WTC11 (cell line): ENCODE measurements around the gene UBL7. TPM values are rescaled to one million over a fixed set of nuclear protein-coding genes. Genes with fewer than 3 reads are reported as not detected.

Experiments used
- ATAC-seq: fragments of 200-7000 bp; cut with Tn5 transposase; 2 replicates; pipeline ENCODE4 v1.10.0; 2021; ENCODE audit warnings: mild to moderate bottlenecking, moderate library complexity
- CTCF ChIA-PET: fragments of 300-600 bp; sonication (Branson Sonifier 250); formaldehyde crosslinking; loops from one replicate; lab custom pipeline; 2021; ENCODE audit warnings: antibody characterized with exemption; lab: Charles Lee
- POLR2A ChIA-PET: fragments of 350-600 bp; sonication (Branson Sonifier 250); formaldehyde crosslinking; loops from one replicate; lab custom pipeline; 2021; ENCODE audit warnings: antibody characterized with exemption; lab: Charles Lee
- DNase-seq: peaks from one replicate; pipeline ENCODE4 v3.0.0; 2021; ENCODE audit warnings: low spot score
- H3K27ac Mint-ChIP-seq: 2 replicates; pipeline ENCODE4 v1.8.0; 2021; ENCODE audit warnings: mixed read lengths
- H3K27me3 Mint-ChIP-seq: 2 replicates; pipeline ENCODE4 v1.8.0; 2021; ENCODE audit warnings: low read depth, mild to moderate bottlenecking, moderate library complexity, mixed read lengths
- H3K36me3 Mint-ChIP-seq: 2 replicates; pipeline ENCODE4 v1.8.0; 2021; ENCODE audit warnings: mixed read lengths
- H3K4me1 Mint-ChIP-seq: 2 replicates; pipeline ENCODE4 v1.8.0; 2022; ENCODE audit warnings: mixed read lengths
- H3K4me3 Mint-ChIP-seq: 2 replicates; pipeline ENCODE4 v1.8.0; 2021; ENCODE audit warnings: mild to moderate bottlenecking, moderate library complexity, mixed read lengths
- H3K9me3 Mint-ChIP-seq: 2 replicates; pipeline ENCODE4 v1.8.0; 2021; ENCODE audit warnings: mixed read lengths
- CREB1 ChIP-seq: sonication (generic); formaldehyde crosslinking; IDR thresholded peaks from 2 replicates; pipeline ENCODE4 v1.8.0; 2023; ENCODE audit warnings: mild to moderate bottlenecking, missing genetic modification reagents
- ELF4 ChIP-seq: sonication (generic); formaldehyde crosslinking; IDR thresholded peaks from 2 replicates; pipeline ENCODE4 v1.8.1; 2022; ENCODE audit warnings: low read depth, mild to moderate bottlenecking, moderate library complexity, missing genetic modification reagents
- ESRRA ChIP-seq: sonication (generic); formaldehyde crosslinking; IDR thresholded peaks from 2 replicates; pipeline ENCODE4 v1.8.1; 2022; ENCODE audit warnings: mild to moderate bottlenecking, missing genetic modification reagents, borderline replicate concordance
- FOXJ3 ChIP-seq: sonication (generic); formaldehyde crosslinking; IDR thresholded peaks from 2 replicates; pipeline ENCODE4 v1.9.0; 2021; ENCODE audit warnings: missing genetic modification reagents, mild to moderate bottlenecking, borderline replicate concordance
- FOXK1 ChIP-seq: sonication (generic); formaldehyde crosslinking; IDR thresholded peaks from 2 replicates; pipeline ENCODE4 v1.8.0; 2022; ENCODE audit warnings: mild to moderate bottlenecking, moderate library complexity, missing genetic modification reagents
- FOXP4 ChIP-seq: sonication (generic); formaldehyde crosslinking; IDR thresholded peaks from 2 replicates; pipeline ENCODE4 v1.8.0; 2022; ENCODE audit warnings: mild to moderate bottlenecking, missing genetic modification reagents
- JUN ChIP-seq: sonication (generic); formaldehyde crosslinking; IDR thresholded peaks from 2 replicates; pipeline ENCODE4 v1.8.0; 2023; ENCODE audit warnings: mild to moderate bottlenecking, missing genetic modification reagents
- NFYB ChIP-seq: sonication (generic); formaldehyde crosslinking; conservative IDR thresholded peaks from 2 replicates; pipeline ENCODE4 v1.8.0; 2022; ENCODE audit warnings: low read depth, missing genetic modification reagents
- NR3C1 ChIP-seq: sonication (generic); formaldehyde crosslinking; conservative IDR thresholded peaks from 2 replicates; pipeline ENCODE4 v1.8.1; 2023; ENCODE audit warnings: low read depth, mild to moderate bottlenecking, missing genetic modification reagents
- PRDM15 ChIP-seq: sonication (generic); formaldehyde crosslinking; IDR thresholded peaks from 2 replicates; pipeline ENCODE4 v1.8.0; 2022; ENCODE audit warnings: missing genetic modification reagents
- SMAD4 ChIP-seq: sonication (generic); formaldehyde crosslinking; IDR thresholded peaks from 2 replicates; pipeline ENCODE4 v1.8.0; 2022; ENCODE audit warnings: mild to moderate bottlenecking, missing genetic modification reagents
- SP1 ChIP-seq: sonication (generic); formaldehyde crosslinking; conservative IDR thresholded peaks from 2 replicates; pipeline ENCODE4 v1.8.1; 2022; ENCODE audit warnings: missing genetic modification reagents
- ZNF219 ChIP-seq: sonication (generic); formaldehyde crosslinking; IDR thresholded peaks from 2 replicates; pipeline ENCODE4 v1.8.0; 2023; ENCODE audit warnings: missing genetic modification reagents, mild to moderate bottlenecking, borderline replicate concordance
- ZNF232 ChIP-seq: sonication (generic); formaldehyde crosslinking; IDR thresholded peaks from 2 replicates; pipeline ENCODE4 v1.8.0; 2022; ENCODE audit warnings: mild to moderate bottlenecking, missing genetic modification reagents
- ZNF281 ChIP-seq: sonication (generic); formaldehyde crosslinking; IDR thresholded peaks from 2 replicates; pipeline ENCODE4 v1.8.0; 2023; ENCODE audit warnings: mild to moderate bottlenecking, missing genetic modification reagents
- ZNF317 ChIP-seq: sonication (generic); formaldehyde crosslinking; IDR thresholded peaks from 2 replicates; pipeline ENCODE4 v1.8.1; 2023; ENCODE audit warnings: low read depth, mild to moderate bottlenecking, moderate library complexity, missing genetic modification reagents, borderline replicate concordance
- total RNA-seq: library from RNA; stranded (reverse); gene quantifications from 3 replicates; pipeline ENCODE4 v1.2.3, GENCODE V29; 2021
- TF ChIP-seq, protein P1 (sequence below): sonication (generic); formaldehyde crosslinking; IDR thresholded peaks from 2 replicates; pipeline ENCODE4 v1.8.1; 2022; ENCODE audit warnings: mild to moderate bottlenecking, missing genetic modification reagents, moderate library complexity, borderline replicate concordance
- TF ChIP-seq, protein P2 (sequence below): sonication (generic); formaldehyde crosslinking; conservative IDR thresholded peaks from 2 replicates; pipeline ENCODE4 v1.8.1; 2022; ENCODE audit warnings: mild to moderate bottlenecking, missing genetic modification reagents

Gene UBL7
- total RNA-seq, 1 experiment from 2014 or later = 70.1 TPM

DNA sequence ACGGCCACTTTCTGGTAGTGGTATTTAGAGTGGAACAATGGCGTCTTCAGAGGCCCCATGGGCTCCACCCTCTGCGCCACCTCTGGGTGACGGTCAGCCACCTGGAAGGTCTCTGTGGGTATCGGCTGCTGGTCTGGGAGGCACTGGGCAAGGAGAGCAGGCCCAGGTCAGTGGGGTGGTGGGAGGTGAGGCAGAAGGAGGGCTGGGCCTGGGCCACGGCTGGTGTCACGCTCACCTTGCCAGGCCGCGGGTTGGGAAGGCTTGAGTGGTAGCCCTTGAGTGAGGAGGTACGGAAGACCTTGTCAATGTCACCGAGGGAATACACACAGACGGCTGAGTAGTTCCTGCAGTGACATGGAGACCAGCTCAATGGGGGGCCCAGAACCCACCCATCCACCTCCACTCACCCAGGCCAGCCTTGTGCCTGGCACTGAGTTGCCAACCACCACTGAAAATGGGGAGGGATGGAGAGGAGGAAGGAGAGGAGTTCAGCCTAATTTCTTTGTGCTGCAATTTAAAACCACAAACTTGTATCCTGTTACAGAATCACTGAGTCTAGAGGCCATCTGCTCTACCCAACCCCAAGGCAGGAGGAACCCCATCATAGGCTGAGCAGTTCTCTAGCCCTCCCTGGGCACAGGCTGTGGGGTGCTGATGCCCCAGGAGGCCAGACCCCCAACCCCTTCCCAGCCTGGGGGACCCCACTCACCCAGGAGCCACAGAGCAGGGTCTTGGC is 46.2 kb downstream of the UBL7 start (continued):
- TF ChIP-seq, protein P1, sequence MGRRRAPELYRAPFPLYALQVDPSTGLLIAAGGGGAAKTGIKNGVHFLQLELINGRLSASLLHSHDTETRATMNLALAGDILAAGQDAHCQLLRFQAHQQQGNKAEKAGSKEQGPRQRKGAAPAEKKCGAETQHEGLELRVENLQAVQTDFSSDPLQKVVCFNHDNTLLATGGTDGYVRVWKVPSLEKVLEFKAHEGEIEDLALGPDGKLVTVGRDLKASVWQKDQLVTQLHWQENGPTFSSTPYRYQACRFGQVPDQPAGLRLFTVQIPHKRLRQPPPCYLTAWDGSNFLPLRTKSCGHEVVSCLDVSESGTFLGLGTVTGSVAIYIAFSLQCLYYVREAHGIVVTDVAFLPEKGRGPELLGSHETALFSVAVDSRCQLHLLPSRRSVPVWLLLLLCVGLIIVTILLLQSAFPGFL = no peak
- TF ChIP-seq ZNF317 (CRISPR knock-in tag) (no peak), NR3C1 (CRISPR knock-in tag) (no peak), ZNF281 (CRISPR knock-in tag) (no peak), SMAD4 (no peak)
- TF ChIP-seq, all 79 proteins: peak for 0

DNA sequence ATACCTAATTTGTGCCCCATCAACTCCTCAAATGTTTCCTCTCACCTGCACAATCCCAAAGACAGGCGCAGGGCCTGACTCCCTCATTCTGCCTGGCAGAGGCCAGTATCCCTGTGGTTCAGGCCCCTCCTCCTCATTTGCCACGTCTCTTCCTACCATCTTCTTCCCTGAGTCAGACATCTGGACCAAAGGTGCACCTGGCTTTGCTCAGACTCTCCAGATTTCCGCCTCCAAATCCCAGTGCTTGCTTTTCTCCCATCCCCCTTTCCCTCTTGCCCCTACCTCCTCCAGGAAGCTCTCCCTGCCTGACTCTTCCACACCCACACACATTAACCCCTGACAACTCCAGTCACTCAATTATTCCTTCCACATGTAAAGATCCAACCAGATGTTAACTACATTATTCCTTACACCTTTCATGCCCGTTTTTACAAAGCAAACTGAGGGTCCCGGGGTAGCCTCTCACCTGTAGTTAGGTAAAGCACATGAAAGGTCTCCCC is 46.8 kb downstream of the UBL7 start:
- ChIA-PET CTCF (no interaction called here), POLR2A (interaction anchor here (0.5 kb wide), 1 partner anchor 1975 kb away, joined by 8 read pairs; no protein-coding TSS in a partner anchor)
- H3K36me3 Mint-ChIP-seq = peaks cover 12% of the 10 kb centered on the region
- TF ChIP-seq, protein P2, sequence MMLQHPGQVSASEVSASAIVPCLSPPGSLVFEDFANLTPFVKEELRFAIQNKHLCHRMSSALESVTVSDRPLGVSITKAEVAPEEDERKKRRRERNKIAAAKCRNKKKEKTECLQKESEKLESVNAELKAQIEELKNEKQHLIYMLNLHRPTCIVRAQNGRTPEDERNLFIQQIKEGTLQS (CRISPR knock-in tag) = no peak
- TF ChIP-seq FOXK1 (CRISPR knock-in tag) = no peak
- TF ChIP-seq ZNF219 (CRISPR knock-in tag) = no peak
- TF ChIP-seq ZNF232 = no peak
- ATAC-seq (no peak), DNase-seq (no peak)
- H3K9me3 Mint-ChIP-seq = no peaks in the 10 kb centered on the region
- H3K27me3 Mint-ChIP-seq = no peaks in the 10 kb centered on the region
- H3K4me1 Mint-ChIP-seq = no peaks in the 10 kb centered on the region
- H3K4me3 Mint-ChIP-seq = no peak overlapping the region
- no peak overlapping the region for H3K27ac Mint-ChIP-seq

- POLR2A ChIA-PET = interaction anchor here (0.5 kb wide), 1 partner anchor 1976 kb away, joined by 8 read pairs; no protein-coding TSS in a partner anchor
- no peak for DNase-seq
- H3K9me3 Mint-ChIP-seq = no peaks in the 10 kb centered on the region
- no peak overlapping the region for H3K4me3 Mint-ChIP-seq
- H3K36me3 Mint-ChIP-seq = peaks cover 12% of the 10 kb centered on the region
- H3K4me1 Mint-ChIP-seq = no peaks in the 10 kb centered on the region
- H3K27ac Mint-ChIP-seq = no peak overlapping the region
- no peaks in the 10 kb centered on the region for H3K27me3 Mint-ChIP-seq
- CTCF ChIA-PET = interaction anchor here (1.3 kb wide), 1 partner anchor 31 kb away, joined by 7 read pairs; no protein-coding TSS in a partner anchor
- no peak for ATAC-seq
- TF ChIP-seq FOXJ3 (CRISPR knock-in tag) (no peak), CREB1 (no peak), NFYB (CRISPR knock-in tag) (no peak), ZNF219 (CRISPR knock-in tag) (no peak), SP1 (CRISPR knock-in tag) (no peak), FOXP4 (CRISPR knock-in tag) (no peak), ESRRA (no peak), PRDM15 (CRISPR knock-in tag) (no peak), JUN (CRISPR knock-in tag) (no peak), ZNF317 (CRISPR knock-in tag) (no peak), ELF4 (CRISPR knock-in tag) (no peak)
Measured at GRCh38 chr15:74413350-74414080, 47.4 kb downstream of the UBL7 start.
